Neural progenitor cell (in vitro differentiated cells): ENCODE results near the gene WWOX. TPM values are rescaled to one million over a fixed set of nuclear protein-coding genes. Genes with fewer than 3 reads are reported as not detected.

Experiments
- DNase-seq: peaks from one replicate; pipeline ENCODE4 v3.0.0-alpha.2; 2016; ENCODE audit warnings: low spot score
- H2AFZ ChIP-seq: fragments of 200-600 bp; sonication (generic); replicated peaks from 2 replicates; pipeline ENCODE4 v1.6.1; 2016; ENCODE audit warnings: antibody characterized with exemption
- H3F3A ChIP-seq: fragments of 200-600 bp; sonication (generic); 2 replicates; pipeline ENCODE4 v1.6.1; 2016; ENCODE audit warnings: antibody characterized with exemption, low read depth
- H3K27ac ChIP-seq: fragments of 200-600 bp; sonication (generic); 2 replicates; pipeline ENCODE4 v1.5.1; 2016; ENCODE audit warnings: mild to moderate bottlenecking
- H3K27me3 ChIP-seq: fragments of 200-600 bp; sonication (generic); 2 replicates; pipeline ENCODE4 v1.6.1; 2016; ENCODE audit warnings: mild to moderate bottlenecking, moderate library complexity
- H3K36me3 ChIP-seq: fragments of 200-600 bp; sonication (generic); 2 replicates; pipeline ENCODE4 v1.5.1; 2016
- H3K4me1 ChIP-seq: fragments of 200-600 bp; sonication (generic); 2 replicates; pipeline ENCODE4 v1.6.1; 2016; ENCODE audit warnings: mixed run types
- H3K4me2 ChIP-seq: fragments of 200-600 bp; sonication (generic); 2 replicates; pipeline ENCODE4 v1.6.1; 2016
- H3K4me3 ChIP-seq: fragments of 200-600 bp; sonication (generic); 2 replicates; pipeline ENCODE4 v1.5.1; 2016
- H3K79me2 ChIP-seq: fragments of 200-600 bp; sonication (generic); 2 replicates; pipeline ENCODE4 v1.6.1; 2016; ENCODE audit warnings: low read depth
- H3K9ac ChIP-seq: fragments of 200-600 bp; sonication (generic); 2 replicates; pipeline ENCODE4 v1.6.1; 2016
- H3K9me3 ChIP-seq: fragments of 200-600 bp; sonication (generic); 2 replicates; pipeline ENCODE4 v1.5.1; 2016; ENCODE audit warnings: low read depth
- H4K20me1 ChIP-seq: fragments of 200-600 bp; sonication (generic); 2 replicates; pipeline ENCODE4 v1.6.1; 2016; ENCODE audit warnings: low read depth
- H3K27ac Mint-ChIP-seq: 3 replicates; pipeline ENCODE4 v1.8.0; 2021; ENCODE audit warnings: mixed read lengths
- H3K27me3 Mint-ChIP-seq: 2 replicates; pipeline ENCODE4 v1.8.0; 2022; ENCODE audit warnings: low read depth, mild to moderate bottlenecking, inconsistent platforms, moderate library complexity, mixed read lengths; ENCODE audit not compliant: insufficient read depth
- H3K36me3 Mint-ChIP-seq: 3 replicates; pipeline ENCODE4 v1.8.0; 2021; ENCODE audit warnings: mixed read lengths
- H3K4me1 Mint-ChIP-seq: 3 replicates; pipeline ENCODE4 v1.8.0; 2021; ENCODE audit warnings: mixed read lengths
- H3K4me3 Mint-ChIP-seq: 3 replicates; pipeline ENCODE4 v1.8.0; 2021; ENCODE audit warnings: mild to moderate bottlenecking, moderate library complexity, mixed read lengths
- H3K9me3 Mint-ChIP-seq: 3 replicates; pipeline ENCODE4 v1.8.0; 2020; ENCODE audit warnings: mixed read lengths
- EZH2 ChIP-seq: fragments of 200-600 bp; sonication (generic); IDR thresholded peaks from 2 replicates; pipeline ENCODE4 v1.6.1; 2017; ENCODE audit warnings: antibody characterized with exemption, mild to moderate bottlenecking, moderate library complexity
- EZH2phosphoT487 ChIP-seq: fragments of 200-600 bp; sonication (generic); IDR thresholded peaks from 2 replicates; pipeline ENCODE4 v1.6.1; 2017; ENCODE audit warnings: antibody characterized with exemption
- total RNA-seq: library from RNA; depleted of rRNA; stranded (reverse); fragments of >200 nt; gene quantifications from 2 replicates; pipeline ENCODE4 v1.2.3, GENCODE V29; 2015; ENCODE audit warnings: low replicate concordance
- TF ChIP-seq, protein P1 (sequence below): fragments of 200-600 bp; sonication (generic); IDR thresholded peaks from 2 replicates; pipeline ENCODE4 v1.5.1; 2017; ENCODE audit warnings: antibody characterized with exemption, mild to moderate bottlenecking

The WWOX gene
- total RNA-seq, 1 donor from 2014 or later: 63.7 TPM

- H3K4me3 ChIP-seq: no peak overlapping the region
- Mint-ChIP-seq H3K36me3 (no peaks in the 10 kb centered on the region), H3K4me1 (no peaks in the 10 kb centered on the region), H3K27ac (no peak overlapping the region), H3K27me3 (peaks cover 2% of the 10 kb centered on the region), H3K9me3 (no peaks in the 10 kb centered on the region), H3K4me3 (no peak overlapping the region)
- no peaks in the 10 kb centered on the region for H3K79me2 ChIP-seq
- H3F3A ChIP-seq: no peaks in the 10 kb centered on the region
- H3K4me1 ChIP-seq: no peaks in the 10 kb centered on the region
- H3K9me3 ChIP-seq: no peaks in the 10 kb centered on the region
- no peaks in the 10 kb centered on the region for H4K20me1 ChIP-seq
- H3K9ac ChIP-seq: no peak overlapping the region
- H3K36me3 ChIP-seq: no peaks in the 10 kb centered on the region
- DNase-seq: no peak
- H2AFZ ChIP-seq: no peak overlapping the region
- peaks cover 61% of the 10 kb centered on the region for H3K27me3 ChIP-seq
- no peak overlapping the region for H3K27ac ChIP-seq
- no peak overlapping the region for H3K4me2 ChIP-seq
- TF ChIP-seq EZH2 (no peak), EZH2phosphoT487 (no peak)
- TF ChIP-seq, protein P1, sequence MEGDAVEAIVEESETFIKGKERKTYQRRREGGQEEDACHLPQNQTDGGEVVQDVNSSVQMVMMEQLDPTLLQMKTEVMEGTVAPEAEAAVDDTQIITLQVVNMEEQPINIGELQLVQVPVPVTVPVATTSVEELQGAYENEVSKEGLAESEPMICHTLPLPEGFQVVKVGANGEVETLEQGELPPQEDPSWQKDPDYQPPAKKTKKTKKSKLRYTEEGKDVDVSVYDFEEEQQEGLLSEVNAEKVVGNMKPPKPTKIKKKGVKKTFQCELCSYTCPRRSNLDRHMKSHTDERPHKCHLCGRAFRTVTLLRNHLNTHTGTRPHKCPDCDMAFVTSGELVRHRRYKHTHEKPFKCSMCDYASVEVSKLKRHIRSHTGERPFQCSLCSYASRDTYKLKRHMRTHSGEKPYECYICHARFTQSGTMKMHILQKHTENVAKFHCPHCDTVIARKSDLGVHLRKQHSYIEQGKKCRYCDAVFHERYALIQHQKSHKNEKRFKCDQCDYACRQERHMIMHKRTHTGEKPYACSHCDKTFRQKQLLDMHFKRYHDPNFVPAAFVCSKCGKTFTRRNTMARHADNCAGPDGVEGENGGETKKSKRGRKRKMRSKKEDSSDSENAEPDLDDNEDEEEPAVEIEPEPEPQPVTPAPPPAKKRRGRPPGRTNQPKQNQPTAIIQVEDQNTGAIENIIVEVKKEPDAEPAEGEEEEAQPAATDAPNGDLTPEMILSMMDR: no peak
Observed at GRCh38 chr16:78060295-78060694, 39.2 kb upstream of the WWOX start.

GRCh38 chr16:78060809-78061208, 38.6 kb upstream of the WWOX start:
- no peaks in the 10 kb centered on the region for H3K9me3 Mint-ChIP-seq
- H4K20me1 ChIP-seq: no peaks in the 10 kb centered on the region
- H3K4me3 Mint-ChIP-seq: no peak overlapping the region
- H3K36me3 Mint-ChIP-seq: no peaks in the 10 kb centered on the region
- H3K27me3 Mint-ChIP-seq: peaks cover 2% of the 10 kb centered on the region
- H3K27me3 ChIP-seq: peaks cover 61% of the 10 kb centered on the region
- no peak for DNase-seq
- no peak overlapping the region for H3K27ac ChIP-seq
- H2AFZ ChIP-seq: no peak overlapping the region
- no peaks in the 10 kb centered on the region for H3K9me3 ChIP-seq
- H3K79me2 ChIP-seq: no peaks in the 10 kb centered on the region
- no peak overlapping the region for H3K4me3 ChIP-seq
- H3F3A ChIP-seq: no peaks in the 10 kb centered on the region
- H3K4me1 ChIP-seq: no peaks in the 10 kb centered on the region
- TF ChIP-seq, protein P1: no peak
- TF ChIP-seq EZH2 (no peak), EZH2phosphoT487 (no peak)
- H3K4me1 Mint-ChIP-seq: no peaks in the 10 kb centered on the region
- no peak overlapping the region for H3K4me2 ChIP-seq
- H3K27ac Mint-ChIP-seq: no peak overlapping the region
- no peaks in the 10 kb centered on the region for H3K36me3 ChIP-seq
- H3K9ac ChIP-seq: no peak overlapping the region

DNA sequence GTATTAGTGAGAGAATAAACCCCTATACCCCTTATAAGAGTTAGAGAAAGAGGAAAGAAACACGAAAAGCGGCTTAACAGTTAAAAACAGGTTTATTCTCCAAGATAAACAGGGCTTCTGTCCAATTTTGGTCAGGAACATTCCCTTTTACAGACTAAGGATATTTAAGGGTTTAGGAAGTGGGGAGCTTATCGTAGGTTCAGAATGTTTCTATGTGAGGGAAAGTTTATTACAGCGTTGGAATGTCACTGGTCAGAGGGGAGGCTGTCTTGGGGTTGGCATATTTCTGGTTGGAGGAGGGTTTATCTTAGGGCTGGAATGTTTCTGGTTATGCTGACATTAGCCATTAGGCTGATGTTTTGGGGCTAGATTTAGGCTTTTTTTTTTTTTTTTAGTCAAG, 34.1 kb upstream of the WWOX start:
- H3K27ac Mint-ChIP-seq: no peak overlapping the region
- H3K4me2 ChIP-seq: no peak overlapping the region
- no peaks in the 10 kb centered on the region for H3F3A ChIP-seq
- peaks cover 77% of the 10 kb centered on the region for H3K27me3 ChIP-seq
- no peaks in the 10 kb centered on the region for H3K79me2 ChIP-seq
- H3K4me1 Mint-ChIP-seq: no peaks in the 10 kb centered on the region
- no peaks in the 10 kb centered on the region for H3K36me3 Mint-ChIP-seq
- H3K27me3 Mint-ChIP-seq: peaks cover 2% of the 10 kb centered on the region
- no peaks in the 10 kb centered on the region for H3K9me3 ChIP-seq
- H3K4me3 Mint-ChIP-seq: no peak overlapping the region
- no peaks in the 10 kb centered on the region for H4K20me1 ChIP-seq
- H3K9me3 Mint-ChIP-seq: no peaks in the 10 kb centered on the region
- no peak overlapping the region for H3K4me3 ChIP-seq
- no peaks in the 10 kb centered on the region for H3K36me3 ChIP-seq
- H3K27ac ChIP-seq: no peak overlapping the region
- H2AFZ ChIP-seq: no peak overlapping the region
- no peaks in the 10 kb centered on the region for H3K4me1 ChIP-seq
- TF ChIP-seq, protein P1: no peak
- TF ChIP-seq EZH2phosphoT487: no peak
- no peak for TF ChIP-seq EZH2
- DNase-seq: no peak
- H3K9ac ChIP-seq: no peak overlapping the region
